GM21515 (cell line): ENCODE data around the gene ORC4.
"Not testable (repeated sequence)": the region's sequence is repeated elsewhere in the genome, so short reads cannot be mapped to it uniquely, and the experiment has no call there.

Experiments
- ATAC-seq: cut with Tn5 transposase; IDR thresholded peaks from one replicate; pipeline ENCODE4 v1.9.1; 2021; ENCODE audit not compliant: unreplicated experiment

Gene ORC4

DNA sequence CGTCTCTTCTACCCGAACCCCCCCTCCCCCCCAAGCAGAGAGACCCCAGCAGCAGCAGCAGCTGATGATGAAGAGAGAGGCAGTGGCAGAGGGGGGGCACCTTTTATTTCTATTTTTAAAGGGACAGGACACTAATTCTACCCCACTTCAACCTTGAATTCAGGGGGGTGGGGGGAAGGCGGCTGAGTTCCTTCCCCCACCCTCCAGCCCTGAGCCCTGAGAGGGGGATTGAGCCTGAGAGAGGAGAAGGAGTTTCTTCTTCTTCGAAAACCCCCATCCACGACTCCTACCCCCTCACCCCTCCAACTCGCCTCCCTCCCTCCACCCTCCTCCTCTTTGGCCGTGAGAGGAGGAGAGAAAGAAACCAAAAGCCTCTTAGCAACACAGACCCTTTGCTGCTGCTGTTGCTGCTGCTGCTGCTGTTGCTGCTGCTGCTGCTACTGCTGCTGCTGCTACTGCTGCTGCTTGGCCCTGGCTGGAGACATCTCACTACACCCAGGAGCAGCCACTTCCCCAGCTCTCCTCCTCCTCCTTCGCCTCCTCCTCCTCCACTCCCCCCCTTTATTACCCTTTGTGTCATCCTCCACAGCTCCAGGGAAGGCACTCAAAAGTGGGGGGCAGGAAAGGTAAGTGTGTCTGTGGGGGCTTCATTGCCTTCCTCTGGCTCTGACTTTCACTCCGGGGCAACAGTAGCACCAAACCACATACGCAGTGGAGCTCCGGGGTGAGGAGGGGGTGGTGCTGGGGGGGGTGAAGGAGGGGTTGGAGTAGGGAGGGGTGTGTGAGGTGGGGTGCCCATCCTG lies 723 bp upstream of the ORC4 start, which contains the start of gene MBD5:
TSS of gene MBD5 (plus strand) at position 33 of the 803 bp plus-strand sequence.
- ATAC-seq: peak; percentile 39

GRCh38 chr2:148014616-148015015 lies 5.9 kb downstream of the ORC4 start:
- ATAC-seq: no peak

- no peak for ATAC-seq
Observed at GRCh38 chr2:148013876-148014275, 6.7 kb downstream of the ORC4 start.

- not testable (repeated sequence) for ATAC-seq
Observed at GRCh38 chr2:148008411-148008810, 12.1 kb downstream of the ORC4 start.

DNA sequence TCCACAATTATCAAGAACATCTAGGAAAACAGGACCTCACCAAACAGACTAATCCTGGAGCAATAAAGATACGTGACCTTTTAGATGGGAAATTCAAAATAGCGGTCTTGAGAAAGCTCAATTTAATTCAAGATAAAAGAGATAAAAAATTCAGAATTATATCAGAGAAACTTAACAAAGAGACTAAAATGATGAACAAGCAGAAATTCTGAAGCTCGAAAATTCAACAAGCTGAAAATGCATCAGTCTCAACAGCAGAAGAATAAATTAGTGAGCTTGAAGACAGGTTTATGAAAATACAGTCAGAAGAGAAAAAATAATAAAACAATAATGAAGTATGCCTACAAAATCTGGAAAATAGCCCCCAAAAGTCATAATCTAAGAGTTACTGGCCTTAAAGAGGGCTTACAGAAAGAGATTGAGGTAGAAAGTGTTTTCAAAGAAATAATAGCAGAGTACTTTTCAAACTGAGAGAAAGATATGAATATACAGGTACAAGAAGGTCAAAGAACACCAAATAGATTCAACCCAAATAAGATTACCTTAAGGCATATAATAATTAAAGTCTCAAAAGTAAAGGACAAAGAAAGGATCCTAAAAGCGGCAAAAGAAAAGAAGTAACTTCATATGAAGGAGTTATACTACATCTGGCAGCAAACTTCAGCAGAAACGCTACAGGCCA lies 13.2 kb downstream of the ORC4 start:
- ATAC-seq: no peak

DNA sequence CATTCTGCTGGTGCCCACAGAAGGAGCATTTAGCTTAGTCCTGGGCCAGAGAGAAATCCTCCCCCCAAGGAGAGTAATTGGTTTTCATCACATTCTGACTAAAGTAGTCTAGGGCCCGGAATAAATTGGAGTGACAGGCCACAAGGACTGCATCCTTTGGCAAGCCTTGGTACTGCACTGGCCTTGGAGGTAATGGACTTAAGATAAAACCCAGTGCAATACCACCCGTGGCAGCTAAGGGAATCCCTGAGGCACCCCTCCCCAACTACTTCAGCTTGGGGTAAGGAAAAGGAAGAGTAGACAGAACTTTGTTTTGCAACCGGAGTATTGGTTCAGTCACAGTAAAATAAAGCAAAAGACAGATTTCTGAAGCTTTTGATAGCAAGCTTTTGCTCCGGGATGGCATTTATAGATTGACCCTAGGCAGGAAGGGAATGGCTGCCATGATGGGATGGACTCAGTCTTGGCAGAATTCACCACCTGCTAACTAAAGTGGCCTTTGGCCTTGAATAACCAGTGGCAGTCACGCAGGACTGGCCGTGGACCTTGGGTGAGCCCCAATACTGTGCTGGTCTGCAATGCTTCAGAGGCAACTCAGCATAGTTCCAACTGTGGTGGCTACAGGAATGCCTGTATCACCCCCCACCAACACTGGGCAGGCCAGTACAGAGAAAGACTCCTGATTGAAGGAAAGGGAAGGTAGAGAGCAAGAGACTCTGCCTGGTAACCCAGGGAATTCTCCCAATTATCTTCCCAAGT lies 14.1 kb downstream of the ORC4 start:
- ATAC-seq: no peak

GRCh38 chr2:148002420-148002819 lies 18.1 kb downstream of the ORC4 start:
- ATAC-seq: not testable (repeated sequence)

GRCh38 chr2:148000095-148000494 lies 20.4 kb downstream of the ORC4 start:
- no peak for ATAC-seq

DNA sequence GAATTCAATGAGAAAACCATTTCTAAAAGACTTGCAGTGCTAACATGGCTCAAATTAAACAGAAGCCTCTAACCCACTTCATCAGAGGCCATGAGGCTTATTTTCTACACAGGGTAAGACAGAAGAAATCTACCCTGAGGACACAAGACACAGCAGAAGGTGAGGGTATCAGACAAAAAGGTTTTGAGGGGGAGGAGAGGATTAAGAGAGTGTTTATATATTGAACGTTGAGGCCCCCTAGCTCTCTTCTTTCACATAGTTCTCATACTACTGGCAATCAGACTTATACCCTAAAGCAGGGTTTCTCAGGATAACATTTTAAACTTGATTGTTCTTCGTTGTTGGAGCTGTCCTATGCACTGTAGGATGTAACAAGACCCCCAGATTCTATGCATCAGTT lies 21.4 kb downstream of the ORC4 start:
- ATAC-seq: no peak

DNA sequence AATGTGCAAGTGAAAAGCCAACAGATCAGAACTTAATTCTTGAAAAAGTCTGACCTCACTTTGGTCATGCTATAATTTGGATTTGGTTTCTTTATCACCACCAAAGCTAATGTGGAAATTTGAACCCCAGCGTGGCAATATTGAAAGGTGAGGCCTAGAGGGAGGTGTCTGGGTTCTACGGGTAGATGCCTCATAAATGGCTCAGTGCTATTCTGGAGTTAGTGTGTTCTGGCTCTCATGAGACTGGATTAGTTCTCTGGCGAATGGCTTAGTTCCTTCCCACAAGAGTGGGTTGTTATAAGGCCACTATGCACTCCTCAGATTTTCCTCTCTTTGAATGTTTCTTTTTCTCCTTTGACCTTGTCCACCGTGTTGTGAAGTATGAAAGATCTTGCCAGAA lies 22.3 kb downstream of the ORC4 start:
- ATAC-seq: no peak

GRCh38 chr2:147996828-147997227 lies 23.7 kb downstream of the ORC4 start:
- no peak for ATAC-seq

- ATAC-seq: not testable (repeated sequence)
Observed at GRCh38 chr2:147994965-147995364, 25.6 kb downstream of the ORC4 start.

DNA sequence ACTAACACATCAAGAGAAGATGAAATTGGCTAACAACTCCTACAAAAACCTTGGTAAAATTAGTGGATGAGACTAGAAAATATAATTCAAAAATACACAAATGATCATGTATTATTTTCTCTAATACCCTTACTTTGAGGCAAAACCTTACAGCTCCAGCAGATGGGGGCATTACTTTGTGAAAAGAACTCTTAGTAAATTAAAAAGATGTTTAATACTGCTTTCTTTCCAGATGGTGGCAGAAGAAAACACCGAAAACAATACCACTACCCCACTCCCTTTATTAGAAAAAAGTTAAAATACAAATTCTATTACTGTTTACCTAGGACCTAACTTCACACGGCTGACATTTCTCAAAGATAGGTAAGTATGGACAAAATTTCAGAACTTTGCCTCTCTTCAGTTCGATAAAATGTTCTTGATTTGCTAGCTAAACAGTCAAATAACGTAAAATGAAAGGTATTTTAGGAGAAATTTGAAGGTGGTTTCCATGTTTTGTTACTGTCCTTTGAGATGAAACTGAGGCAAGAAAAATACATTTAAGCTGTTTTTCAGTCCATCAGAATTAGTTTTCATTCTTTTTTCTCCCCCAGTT lies 30.6 kb downstream of the ORC4 start:
- ATAC-seq: peak; percentile 75

DNA sequence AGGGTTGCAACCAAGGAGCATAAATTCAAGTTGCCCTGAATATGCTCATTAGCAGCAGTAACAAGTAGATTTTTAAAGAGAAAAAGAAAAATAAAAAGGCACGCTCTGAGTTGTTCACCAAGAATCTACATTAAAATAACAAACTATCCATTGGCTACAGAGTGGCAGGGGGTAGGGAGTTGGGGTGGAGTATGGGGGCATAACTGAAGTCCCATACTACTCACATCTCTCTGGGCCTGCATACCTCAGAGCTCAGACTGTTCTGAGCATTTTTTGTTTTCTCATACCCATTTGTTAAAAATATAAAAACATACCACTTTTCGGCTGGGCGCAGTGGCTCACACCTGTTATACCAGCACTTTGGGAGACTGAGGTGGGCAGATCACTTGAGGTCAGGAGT lies 31.4 kb downstream of the ORC4 start:
- no peak for ATAC-seq

DNA sequence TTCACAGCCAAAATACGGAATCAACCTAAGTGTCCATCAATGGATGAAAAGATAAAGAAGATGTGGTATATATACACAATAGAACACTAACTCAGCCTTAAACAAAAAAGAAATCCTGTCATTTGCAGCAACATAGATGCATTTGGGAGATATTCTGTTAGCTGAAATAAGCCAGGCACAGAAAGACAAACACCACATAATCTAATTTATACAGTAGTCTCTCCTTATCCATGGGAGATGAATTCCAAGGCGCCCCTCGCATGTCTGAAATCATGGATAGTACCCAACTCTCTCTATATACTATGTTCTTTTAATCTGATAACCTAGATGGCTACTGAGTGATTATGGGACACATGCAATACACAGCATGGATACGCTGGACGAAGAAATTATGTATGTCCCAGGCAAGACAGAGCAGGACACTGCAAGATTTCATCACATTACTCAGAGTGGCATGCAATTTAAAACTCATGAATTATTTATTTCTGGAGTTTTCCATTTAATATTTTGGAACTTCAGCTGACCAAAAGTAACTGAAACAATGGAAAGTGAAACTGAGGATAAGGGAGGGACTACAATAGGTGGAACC lies 39.5 kb downstream of the ORC4 start:
- ATAC-seq: no peak

GRCh38 chr2:147977679-147978078 lies 42.9 kb downstream of the ORC4 start:
- no peak for ATAC-seq

DNA sequence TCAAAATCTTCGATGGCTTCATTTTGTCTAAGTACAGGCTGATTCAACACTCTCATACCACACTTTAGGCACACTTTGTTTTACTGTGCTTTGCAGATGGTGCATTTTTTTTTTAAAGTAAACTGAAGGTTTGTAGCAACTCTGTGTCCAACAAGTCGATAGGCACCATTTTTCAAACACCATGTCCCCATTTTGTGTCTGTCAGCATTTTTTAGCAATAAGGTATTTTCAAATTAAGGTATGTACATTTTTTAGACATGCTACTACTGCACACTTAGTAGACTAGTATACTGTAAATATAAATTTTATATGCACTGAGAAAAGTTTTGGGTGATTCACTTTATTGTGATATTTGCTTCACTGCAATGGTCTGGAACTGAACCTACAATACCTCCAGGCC lies 44.4 kb downstream of the ORC4 start:
- no peak for ATAC-seq

- no peak for ATAC-seq
Observed at GRCh38 chr2:147968571-147968970, 52.0 kb downstream of the ORC4 start.

- ATAC-seq: no peak
Observed at GRCh38 chr2:147952118-147952517, 68.4 kb downstream of the ORC4 start.

- no peak for ATAC-seq
Observed at GRCh38 chr2:147945660-147946059, 74.9 kb downstream of the ORC4 start.

- no peak for ATAC-seq
Observed at GRCh38 chr2:147939313-147939712, 81.2 kb downstream of the ORC4 start.
